Endothelial cell of umbilical vein (primary cell): ENCODE results near the gene LRRFIP2.
"Not testable (repeated sequence)": the region's sequence is repeated elsewhere in the genome, so short reads cannot be mapped to it uniquely, and the experiment has no call there.

Experiments used
- EZH2 ChIP-seq: IDR thresholded peaks from 2 replicates; pipeline ENCODE4 v1.6.1; 2012; ENCODE audit warnings: borderline replicate concordance, low read depth, mild to moderate bottlenecking, moderate library complexity, low read length, inconsistent platforms; ENCODE audit not compliant: severe bottlenecking
- FOS ChIP-seq: IDR thresholded peaks from 2 replicates; pipeline ENCODE4 v1.6.1; 2011; ENCODE audit warnings: mild to moderate bottlenecking, low read length, moderate library complexity, borderline replicate concordance; ENCODE audit not compliant: insufficient read depth
- JUN ChIP-seq: IDR thresholded peaks from 2 replicates; pipeline ENCODE4 v1.6.1; 2011; ENCODE audit warnings: borderline replicate concordance, low read depth; ENCODE audit not compliant: insufficient read length, insufficient read depth
- MYC ChIP-seq: IDR thresholded peaks from one replicate; pipeline ENCODE4 v1.6.1; 2011; ENCODE audit warnings: mild to moderate bottlenecking, low read depth, low read length
- POLR2A ChIP-seq: IDR thresholded peaks from 2 replicates; pipeline ENCODE4 v1.6.1; 2012; ENCODE audit warnings: low read depth, mild to moderate bottlenecking, control low read depth, low read length
- POLR2AphosphoS5 ChIP-seq: IDR thresholded peaks from 2 replicates; pipeline ENCODE4 v1.6.1; 2012; ENCODE audit warnings: low read depth, mild to moderate bottlenecking, control low read depth, low read length, moderate library complexity; ENCODE audit not compliant: insufficient read depth
- TF ChIP-seq, protein P1 (sequence below), 2 donors: IDR thresholded peaks; 1 replicate in 1 of 2; 2 replicates in 1 of 2; pipeline ENCODE4 v1.5.1; 2011; ENCODE audit warnings: low read length in 2 of 2, mild to moderate bottlenecking in 2 of 2, moderate library complexity in 2 of 2, control low read depth in 1 of 2, inconsistent platforms in 1 of 2, low read depth in 1 of 2; ENCODE audit not compliant: insufficient read depth in 1 of 2; ENCODE audit errors: extremely low read depth in 1 of 2

DNA sequence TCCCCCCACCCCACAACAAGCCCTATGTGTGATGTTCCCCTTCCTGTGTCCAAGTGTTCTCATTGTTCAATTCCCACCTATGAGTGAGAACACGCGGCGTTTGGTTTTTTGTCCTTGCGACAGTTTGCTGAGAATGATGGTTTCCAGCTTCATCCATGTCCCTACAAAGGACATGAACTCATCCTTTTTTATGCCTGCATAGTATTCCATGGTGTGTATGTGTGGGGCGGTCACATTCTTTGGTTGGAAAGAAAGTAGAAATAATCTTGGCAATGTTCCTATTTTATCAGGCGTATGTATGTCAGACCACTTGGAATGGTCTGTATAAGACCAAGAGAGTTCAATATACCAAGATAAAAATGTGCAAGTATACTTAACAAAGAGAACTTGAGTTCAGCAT, 52.3 kb downstream of the LRRFIP2 start:
- not testable (repeated sequence) for TF ChIP-seq POLR2AphosphoS5, POLR2A, JUN, EZH2, MYC, FOS
- TF ChIP-seq, protein P1, sequence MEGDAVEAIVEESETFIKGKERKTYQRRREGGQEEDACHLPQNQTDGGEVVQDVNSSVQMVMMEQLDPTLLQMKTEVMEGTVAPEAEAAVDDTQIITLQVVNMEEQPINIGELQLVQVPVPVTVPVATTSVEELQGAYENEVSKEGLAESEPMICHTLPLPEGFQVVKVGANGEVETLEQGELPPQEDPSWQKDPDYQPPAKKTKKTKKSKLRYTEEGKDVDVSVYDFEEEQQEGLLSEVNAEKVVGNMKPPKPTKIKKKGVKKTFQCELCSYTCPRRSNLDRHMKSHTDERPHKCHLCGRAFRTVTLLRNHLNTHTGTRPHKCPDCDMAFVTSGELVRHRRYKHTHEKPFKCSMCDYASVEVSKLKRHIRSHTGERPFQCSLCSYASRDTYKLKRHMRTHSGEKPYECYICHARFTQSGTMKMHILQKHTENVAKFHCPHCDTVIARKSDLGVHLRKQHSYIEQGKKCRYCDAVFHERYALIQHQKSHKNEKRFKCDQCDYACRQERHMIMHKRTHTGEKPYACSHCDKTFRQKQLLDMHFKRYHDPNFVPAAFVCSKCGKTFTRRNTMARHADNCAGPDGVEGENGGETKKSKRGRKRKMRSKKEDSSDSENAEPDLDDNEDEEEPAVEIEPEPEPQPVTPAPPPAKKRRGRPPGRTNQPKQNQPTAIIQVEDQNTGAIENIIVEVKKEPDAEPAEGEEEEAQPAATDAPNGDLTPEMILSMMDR (IDR thresholded peaks at IDR 0.05; ENCODE audit: extremely low read depth in 1 of 2, insufficient read depth in 1 of 2, low read depth in 1 of 2, low read length in 2 of 2) = not testable (repeated sequence)
